GM12873 (cell line): ENCODE results near the gene PRM2.

Experiments used
- CTCF ChIP-seq: IDR thresholded peaks from 2 replicates; pipeline ENCODE4 v1.5.1; 2012; ENCODE audit warnings: low read depth, mild to moderate bottlenecking, moderate library complexity, low read length, control low read depth; ENCODE audit not compliant: insufficient read depth; ENCODE audit errors: missing control alignments

Gene PRM2

GRCh38 chr16:11232852-11233726, 43.2 kb downstream of the PRM2 start:
- TF ChIP-seq CTCF = no peak

GRCh38 chr16:11232302-11232851, 43.9 kb downstream of the PRM2 start:
- TF ChIP-seq CTCF = no peak

GRCh38 chr16:11231367-11231970, 44.8 kb downstream of the PRM2 start:
- no peak for TF ChIP-seq CTCF

GRCh38 chr16:11229906-11230305, 46.4 kb downstream of the PRM2 start:
- no peak for TF ChIP-seq CTCF

- no peak for TF ChIP-seq CTCF
Observed at GRCh38 chr16:11229432-11229831, 46.8 kb downstream of the PRM2 start.

- TF ChIP-seq CTCF = no peak
Observed at GRCh38 chr16:11225677-11226549, 50.4 kb downstream of the PRM2 start.
